H1 (cell line): ENCODE measurements around the gene UNC80. TPM values are rescaled to one million over a fixed set of nuclear protein-coding genes. Genes with fewer than 3 reads are reported as not detected.

Source experiments
- CTCF ChIA-PET: fragments of 300-600 bp; sonication (Branson Sonifier 250); formaldehyde crosslinking; loops from one replicate; lab custom pipeline; 2021; ENCODE audit not compliant: partially characterized antibody; lab: Charles Lee
- POLR2A ChIA-PET: fragments of 300-600 bp; sonication (Branson Sonifier 250); formaldehyde crosslinking; loops from one replicate; lab custom pipeline; 2021; ENCODE audit warnings: inconsistent platforms; ENCODE audit not compliant: partially characterized antibody; lab: Charles Lee
- DNase-seq, 2 experiments: peaks; one replicate each; pipeline versions ENCODE4 v3.0.0 to v3.0.0-alpha.2; 2010 to 2022; ENCODE audit warnings: low spot score in 2 of 2, low read depth in 1 of 2, mixed read lengths in 1 of 2
- FAIRE-seq: peaks from 2 replicates; lab custom pipeline; 2011; peaks lifted over from hg19 to GRCh38; lab: Jason Lieb, UNC
- H2AFZ ChIP-seq: 2 replicates; pipeline ENCODE4 v1.8.1; 2012; ENCODE audit warnings: low read length, inconsistent platforms
- H2AK5ac ChIP-seq: 2 replicates; pipeline ENCODE4 v1.6.1; 2013; ENCODE audit warnings: low read depth, low read length
- H2BK120ac ChIP-seq: replicated peaks from 2 replicates; pipeline ENCODE3; 2013; ENCODE audit warnings: low read depth, low read length, inconsistent platforms
- H2BK12ac ChIP-seq: 2 replicates; pipeline ENCODE4 v1.6.1; 2013; ENCODE audit warnings: low read depth, low read length
- H2BK15ac ChIP-seq: 2 replicates; pipeline ENCODE4 v1.6.1; 2013; ENCODE audit warnings: low read length
- H2BK20ac ChIP-seq: 2 replicates; pipeline ENCODE4 v1.6.1; 2013; ENCODE audit warnings: low read length
- H2BK5ac ChIP-seq: 2 replicates; pipeline ENCODE4 v1.6.1; 2013; ENCODE audit warnings: low read depth, low read length
- H3K14ac ChIP-seq: 2 replicates; pipeline ENCODE4 v1.6.1; 2013; ENCODE audit warnings: inconsistent platforms; ENCODE audit not compliant: insufficient read length
- H3K18ac ChIP-seq: 2 replicates; pipeline ENCODE4 v1.6.1; 2013; ENCODE audit warnings: low read length; ENCODE audit errors: extremely low read depth
- H3K23ac ChIP-seq: 2 replicates; pipeline ENCODE4 v1.6.1; 2013; ENCODE audit warnings: inconsistent platforms; ENCODE audit not compliant: insufficient read length
- H3K23me2 ChIP-seq: 2 replicates; pipeline ENCODE4 v1.6.1; 2013; ENCODE audit warnings: low read depth, low read length
- H3K27ac ChIP-seq: 2 replicates; pipeline ENCODE4 v1.6.1; 2011; ENCODE audit warnings: low read depth, low read length, inconsistent platforms
- H3K27me3 ChIP-seq, 4 experiments: replicated peaks in 1 of 4; 1 replicate in 1 of 4; 2 replicates in 3 of 4; pipeline versions ENCODE4 v1.6.1 to v1.8.1; 2011 to 2013; ENCODE audit warnings: low read length in 3 of 4, mild to moderate bottlenecking in 3 of 4, inconsistent platforms in 2 of 4, mixed read lengths in 2 of 4, moderate library complexity in 1 of 4; ENCODE audit not compliant: control insufficient read depth in 3 of 4, insufficient read depth in 3 of 4; ENCODE audit errors: extremely low read depth in 1 of 4
- H3K36me3 ChIP-seq, 4 experiments: 2 replicates each; pipeline versions ENCODE4 v1.6.1 to v1.8.1; 2011 to 2013; ENCODE audit warnings: mild to moderate bottlenecking in 4 of 4, low read length in 3 of 4, moderate library complexity in 2 of 4, control low read depth in 1 of 4, inconsistent platforms in 1 of 4; ENCODE audit not compliant: insufficient read depth in 4 of 4, control insufficient read depth in 2 of 4
- H3K4ac ChIP-seq: replicated peaks from 2 replicates; pipeline ENCODE3; 2013; ENCODE audit warnings: low read length, low read depth, mixed read lengths, inconsistent platforms; ENCODE audit not compliant: insufficient read length
- H3K4me1 ChIP-seq, 4 experiments: replicated peaks in 1 of 4; 1 replicate in 1 of 4; 2 replicates in 3 of 4; pipeline versions ENCODE4 v1.6.1 to v1.8.1; 2011 to 2013; ENCODE audit warnings: low read length in 3 of 4, inconsistent platforms in 2 of 4, mixed read lengths in 1 of 4; ENCODE audit not compliant: insufficient read depth in 4 of 4, control insufficient read depth in 3 of 4
- H3K4me2 ChIP-seq, 2 experiments: 2 replicates each; pipeline versions ENCODE4 v1.6.1 to v1.8.1; 2011 to 2013; ENCODE audit warnings: low read depth in 2 of 2, low read length in 2 of 2, control low read depth in 1 of 2, inconsistent platforms in 1 of 2, mild to moderate bottlenecking in 1 of 2; ENCODE audit not compliant: insufficient read depth in 1 of 2
- H3K4me3 ChIP-seq, 4 experiments: fragments of 200-600, 300-600 bp in 1 of 4; sonication (generic), shearing (Covaris generic), sonication (Bioruptor Twin) in 1 of 4; 2 replicates each; pipeline versions ENCODE4 v1.5.1 to v1.8.1; 2011 to 2016; ENCODE audit warnings: low read length in 4 of 4, low read depth in 3 of 4, control low read depth in 2 of 4, inconsistent platforms in 2 of 4, mild to moderate bottlenecking in 2 of 4, mixed read lengths in 1 of 4, moderate library complexity in 1 of 4; ENCODE audit not compliant: insufficient read depth in 2 of 4; ENCODE audit errors: extremely low read depth in 1 of 4
- H3K56ac ChIP-seq: replicated peaks from 2 replicates; pipeline ENCODE3; 2013; ENCODE audit warnings: low read depth, mild to moderate bottlenecking, mixed read lengths, low read length, inconsistent platforms; ENCODE audit not compliant: insufficient read length
- H3K79me1 ChIP-seq: 2 replicates; pipeline ENCODE4 v1.6.1; 2013; ENCODE audit warnings: low read depth, low read length, control low read depth
- H3K79me2 ChIP-seq, 2 experiments: 2 replicates each; pipeline versions ENCODE4 v1.6.1 to v1.8.1; 2012 to 2013; ENCODE audit warnings: low read length in 2 of 2, mild to moderate bottlenecking in 2 of 2, inconsistent platforms in 1 of 2; ENCODE audit not compliant: insufficient read depth in 2 of 2, control insufficient read depth in 1 of 2
- H3K9ac ChIP-seq, 4 experiments: replicated peaks in 1 of 4; 1 replicate in 1 of 4; 2 replicates in 3 of 4; pipeline versions ENCODE4 v1.6.1 to v1.8.1; 2011 to 2013; ENCODE audit warnings: low read depth in 3 of 4, low read length in 3 of 4, control low read depth in 2 of 4, mild to moderate bottlenecking in 2 of 4, moderate library complexity in 2 of 4, inconsistent platforms in 1 of 4; ENCODE audit errors: extremely low read depth in 1 of 4
- H3K9me3 ChIP-seq, 2 experiments: 2 replicates each; pipeline versions ENCODE4 v1.6.1 to v1.8.1; 2012 to 2013; ENCODE audit warnings: mild to moderate bottlenecking in 2 of 2, moderate library complexity in 2 of 2, control low read depth in 1 of 2, inconsistent platforms in 1 of 2, low read depth in 1 of 2, low read length in 1 of 2, mixed read lengths in 1 of 2; ENCODE audit not compliant: insufficient read depth in 2 of 2
- H4K20me1 ChIP-seq, 2 experiments: replicated peaks in 1 of 2; 2 replicates each; pipeline versions ENCODE3 to v1.8.1; 2011 to 2013; ENCODE audit warnings: inconsistent platforms in 2 of 2, low read length in 2 of 2, mild to moderate bottlenecking in 1 of 2; ENCODE audit not compliant: insufficient read depth in 2 of 2, control insufficient read depth in 1 of 2
- H4K5ac ChIP-seq: 2 replicates; pipeline ENCODE4 v1.6.1; 2013; ENCODE audit warnings: low read length, low read depth, mixed read lengths, inconsistent platforms; ENCODE audit not compliant: insufficient read length
- H4K8ac ChIP-seq: 2 replicates; pipeline ENCODE4 v1.8.0; 2013; ENCODE audit warnings: mild to moderate bottlenecking, moderate library complexity, low read length, inconsistent platforms; ENCODE audit not compliant: insufficient read depth; ENCODE audit errors: extremely low read depth
- H4K91ac ChIP-seq: replicated peaks from 2 replicates; pipeline ENCODE3; 2013; ENCODE audit warnings: low read length, mixed read lengths, inconsistent platforms; ENCODE audit not compliant: insufficient read length
- ASH2L ChIP-seq: fragments of 200-600, 300-600 bp; sonication (generic); IDR thresholded peaks from one replicate; pipeline ENCODE4 v1.7.1; 2017; ENCODE audit warnings: low read length
- BACH1 ChIP-seq: IDR thresholded peaks from 2 replicates; pipeline ENCODE4 v1.6.1; 2012; ENCODE audit warnings: low read length, improper control_type of control experiment
- CHD1 ChIP-seq: IDR thresholded peaks from 2 replicates; pipeline ENCODE4 v1.6.1; 2012; ENCODE audit warnings: low read depth, low read length, improper control_type of control experiment
- CHD2 ChIP-seq: IDR thresholded peaks from 2 replicates; pipeline ENCODE4 v1.6.1; 2012; ENCODE audit warnings: low read length, improper control_type of control experiment
- CTBP2 ChIP-seq: IDR thresholded peaks from 2 replicates; pipeline ENCODE4 v1.7.0; 2011; ENCODE audit warnings: borderline replicate concordance, mild to moderate bottlenecking, moderate library complexity, mixed read lengths, low read length; ENCODE audit not compliant: insufficient read depth, insufficient read length
- HDAC2 ChIP-seq, 2 experiments: fragments of 300-600 bp in 1 of 2; sonication (generic) in 1 of 2; IDR thresholded peaks; 2 replicates each; pipeline ENCODE4 v1.6.1; 2011 to 2012; ENCODE audit warnings: low read depth in 2 of 2, low read length in 2 of 2, mild to moderate bottlenecking in 2 of 2, moderate library complexity in 2 of 2, borderline replicate concordance in 1 of 2, inconsistent platforms in 1 of 2
- HDAC6 ChIP-seq: IDR thresholded peaks from one replicate; pipeline ENCODE4 v1.7.1; 2012; ENCODE audit warnings: low read depth, mild to moderate bottlenecking, inconsistent platforms, low read length, moderate library complexity
- JUN ChIP-seq: IDR thresholded peaks from 2 replicates; pipeline ENCODE4 v1.6.1; 2011; ENCODE audit warnings: low read depth, mild to moderate bottlenecking, improper control_type of control experiment, low read length
- POLR2A ChIP-seq, 2 experiments: IDR thresholded peaks; 1 replicate in 1 of 2; 2 replicates in 1 of 2; pipeline ENCODE4 v1.6.1; 2011; ENCODE audit warnings: low read depth in 2 of 2, low read length in 2 of 2, mild to moderate bottlenecking in 2 of 2; ENCODE audit errors: control extremely low read depth in 1 of 2
- POU5F1 ChIP-seq: IDR thresholded peaks from 2 replicates; pipeline ENCODE4 v1.6.1; 2011; ENCODE audit warnings: low read depth, mild to moderate bottlenecking, low read length, moderate library complexity
- SAP30 ChIP-seq: fragments of 300-600 bp; sonication (generic); IDR thresholded peaks from 2 replicates; pipeline ENCODE4 v1.7.1; 2012; ENCODE audit warnings: low read length, moderate library complexity, mild to moderate bottlenecking, inconsistent platforms; ENCODE audit not compliant: insufficient read depth, insufficient replicate concordance
- SIX5 ChIP-seq: IDR thresholded peaks from 2 replicates; pipeline ENCODE4 v1.6.1; 2011; ENCODE audit warnings: mild to moderate bottlenecking, low read depth, low read length
- SUZ12 ChIP-seq: fragments of 200-600 bp; sonication (generic); IDR thresholded peaks from 2 replicates; pipeline ENCODE4 v1.6.1; 2012; ENCODE audit warnings: mild to moderate bottlenecking, inconsistent platforms, low read length, moderate library complexity, mixed read lengths
- WGBS, 2 experiments: shearing (Covaris generic) in 1 of 2; methylation state at CpG; one replicate each; pipeline versions ENCODE4 v1.1.6 to v1.1.7; 2013 to 2015; ENCODE audit warnings: low lambda C conversion rate in 2 of 2, mixed read lengths in 2 of 2, inconsistent platforms in 1 of 2, low coverage in 1 of 2, missing lambda C conversion rate in 1 of 2; ENCODE audit not compliant: insufficient replicate concordance in 2 of 2, insufficient coverage in 1 of 2, insufficient read length in 1 of 2; ENCODE audit errors: extremely low coverage in 1 of 2, missing lambda C conversion rate in 1 of 2; 5-methylcytosine and 5-hydroxymethylcytosine counted together
- polyA plus RNA-seq, 7 experiments: library from polyadenylated mRNA; depleted of rRNA in 3 of 7; stranded (reverse) in 5 of 7; unstranded in 2 of 7; fragments of >200 nt in 5 of 7; fragments of 200-250 nt in 2 of 7; gene quantifications; 1 replicate in 5 of 7; 2 replicates in 1 of 7; 4 replicates in 1 of 7; pipeline versions ENCODE4 v1.2.1 to v1.2.3, GENCODE V29; 2011 to 2013; ENCODE audit warnings: missing spikeins in 2 of 7, mixed read lengths in 2 of 7
- total RNA-seq: library from RNA; stranded (reverse); fragmentation: NEBNext Ultra II Directional; extraction: Animal tissue kit (Norgen Biotek cat#: 25700); gene quantifications from 2 replicates; pipeline ENCODE4 v1.2.1, GENCODE V29; 2021
- TF ChIP-seq, protein P1 (sequence below): IDR thresholded peaks from 2 replicates; pipeline ENCODE4 v1.6.1; 2012; ENCODE audit warnings: inconsistent platforms

Gene UNC80
- total and polyA plus RNA-seq, 2 of the 8 experiments (the other 6 are each of a cell fraction or from before 2014, with no cell fraction given) = 0.53 to 0.56 TPM

GRCh38 chr2:209969692-209970091 is 198.1 kb downstream of the UNC80 start:
- CTCF ChIA-PET = interaction anchor here (0.9 kb wide), 1 partner anchor 9 kb away, joined by 4 read pairs; no protein-coding TSS in a partner anchor
- TF ChIP-seq CTBP2 (no peak), HDAC2 (IDR thresholded peaks at IDR 0.05; ENCODE audit: borderline replicate concordance in 1 of 2, low read depth in 2 of 2, low read length in 2 of 2) (no peak), JUN (no peak), ASH2L (no peak), POLR2A (IDR thresholded peaks at IDR 0.05; ENCODE audit: control extremely low read depth in 1 of 2, low read depth in 2 of 2, low read length in 2 of 2) (no peak), CHD2 (no peak), HDAC6 (no peak), SIX5 (no peak), CHD1 (no peak), POU5F1 (no peak), BACH1 (no peak), SAP30 (no peak), SUZ12 (no peak)
- TF ChIP-seq, protein P1, sequence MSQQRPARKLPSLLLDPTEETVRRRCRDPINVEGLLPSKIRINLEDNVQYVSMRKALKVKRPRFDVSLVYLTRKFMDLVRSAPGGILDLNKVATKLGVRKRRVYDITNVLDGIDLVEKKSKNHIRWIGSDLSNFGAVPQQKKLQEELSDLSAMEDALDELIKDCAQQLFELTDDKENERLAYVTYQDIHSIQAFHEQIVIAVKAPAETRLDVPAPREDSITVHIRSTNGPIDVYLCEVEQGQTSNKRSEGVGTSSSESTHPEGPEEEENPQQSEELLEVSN = no peak

More at GRCh38 chr2:209969692-209970091, 198.1 kb downstream of the UNC80 start:
- Histone ChIP-seq H3K79me1 (no peaks in the 10 kb centered on the region), H4K5ac (no peak overlapping the region), H4K8ac (no peak overlapping the region), H3K9ac (no peak overlapping the region), H4K91ac (no peak overlapping the region), H2BK12ac (no peak overlapping the region), H3K23me2 (no peaks in the 10 kb centered on the region; the same call in 1 of the 2 replicates), H3K4me1 (no peaks in the 10 kb centered on the region), H3K4me2 (no peak overlapping the region), H3K79me2 (no peaks in the 10 kb centered on the region), H2AFZ (no peak overlapping the region), H2BK120ac (no peak overlapping the region), H3K14ac (no peak overlapping the region), H3K27me3 (no peaks in the 10 kb centered on the region), H3K27ac (no peak overlapping the region), H2BK5ac (no peak overlapping the region), H3K4ac (no peak overlapping the region), H3K4me3 (no peak overlapping the region), H3K36me3 (no peaks in the 10 kb centered on the region), H2BK15ac (no peak overlapping the region), H3K18ac (no peak overlapping the region), H3K23ac (no peak overlapping the region), H3K9me3 (no peaks in the 10 kb centered on the region), H4K20me1 (no peaks in the 10 kb centered on the region), H3K56ac (no peak overlapping the region), H2AK5ac (no peak overlapping the region), H2BK20ac (no peak overlapping the region)
- POLR2A ChIA-PET = no interaction called here
- FAIRE-seq (no peak), DNase-seq (no peak)
- WGBS, 2 experiments = 92% methylated on average over 4 of the region's 4 CpGs; no CpG with 5 or more reads in 1 of the 2 experiments
